COR-L47 (cell line): ENCODE data around the gene CEBPA.
A peak's percentile ranks its signal among the peaks of the same experiment; 100 is the strongest.

Experiments
- DNase-seq: peaks from one replicate; lab custom pipeline; 2025; lab: John Stamatoyannopoulos, UW

Gene CEBPA

GRCh38 chr19:33302175-33302973, at the start of gene CEBPA:
TSS of gene CEBPA (minus strand) at chr19:33302534. CDS start at chr19:33302414, 120 bp downstream.
- peak; percentile 58 for DNase-seq

DNA sequence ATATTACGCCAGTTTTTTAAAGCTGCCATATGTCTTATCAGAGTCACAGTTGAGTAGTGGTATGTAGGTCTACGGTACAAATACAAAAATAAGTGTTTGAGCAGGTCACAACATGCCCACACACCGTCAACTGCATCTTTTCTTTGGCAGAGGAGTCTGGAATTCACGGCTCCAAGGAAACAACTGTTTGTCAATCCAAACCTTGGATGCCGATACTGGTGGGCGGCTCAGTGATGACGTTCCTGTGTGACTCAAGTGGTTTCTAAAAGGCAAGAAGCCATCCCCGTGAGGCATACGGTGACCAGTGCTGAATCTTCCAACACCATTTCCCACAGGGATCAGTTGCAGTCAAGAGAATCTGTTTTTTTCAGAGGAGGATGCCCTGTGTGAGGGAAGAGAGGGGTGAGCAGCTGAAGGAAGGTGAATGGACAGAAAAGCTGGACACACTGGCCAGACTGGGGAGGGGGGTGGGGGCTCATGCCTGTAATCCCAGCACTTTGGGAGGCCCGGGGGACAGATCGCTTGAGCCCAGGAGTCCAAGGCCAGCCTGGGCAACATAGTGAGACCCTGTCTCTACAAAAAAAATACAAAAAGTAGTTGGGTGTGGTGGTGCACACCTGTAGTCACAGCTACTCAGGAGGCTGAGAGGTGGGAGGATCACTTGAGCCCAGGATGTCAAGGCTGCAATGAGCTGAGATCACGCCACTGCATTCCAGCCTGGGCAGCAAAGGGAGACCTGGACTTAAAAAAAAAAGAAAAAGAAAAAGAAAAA, 48.4 kb upstream of the CEBPA start:
- DNase-seq: no peak

DNA sequence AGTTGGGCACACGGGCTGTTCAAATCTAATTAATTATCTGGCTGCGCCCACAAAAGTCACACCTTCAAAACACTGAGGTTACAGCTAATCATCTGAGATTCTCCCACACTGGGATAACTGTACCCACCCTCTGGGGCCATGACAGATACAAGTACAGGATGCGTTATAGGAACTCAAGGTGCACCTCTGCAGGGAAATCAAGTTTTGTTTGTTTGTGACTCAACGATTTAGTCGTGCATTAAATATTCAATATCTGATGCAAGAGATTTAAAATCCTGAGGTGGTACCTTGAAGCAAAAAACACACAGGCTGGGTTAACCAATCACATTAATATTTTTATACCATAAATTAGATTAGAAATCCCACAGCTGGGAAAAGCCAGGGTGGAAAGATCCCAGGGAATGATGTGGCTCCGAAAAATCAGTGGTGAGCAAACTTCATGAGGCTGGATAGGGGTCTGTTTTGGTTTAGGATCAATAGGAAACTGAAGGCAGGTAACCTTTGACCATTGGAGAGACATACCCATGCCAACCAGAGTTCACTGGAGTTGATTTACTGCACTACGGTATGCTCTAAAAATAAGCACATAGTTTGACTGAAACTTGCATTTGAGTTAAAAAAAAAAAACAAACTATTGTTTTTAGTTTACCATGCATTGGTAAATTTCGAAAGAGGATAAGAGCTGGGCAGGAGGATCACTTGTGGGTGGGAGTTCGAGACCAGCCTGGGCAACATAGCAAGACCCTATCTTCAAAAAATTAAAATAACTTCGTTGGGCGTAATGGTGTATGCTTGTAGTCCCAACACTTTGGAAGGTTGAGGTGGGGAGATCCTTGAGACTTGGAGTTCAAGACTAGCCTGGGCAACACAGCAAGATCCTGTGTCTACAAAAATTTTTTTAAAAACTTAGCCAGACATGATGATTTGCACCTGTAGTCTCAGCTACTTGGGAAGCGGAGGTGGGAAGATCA, 47.3 kb upstream of the CEBPA start:
- no peak for DNase-seq

- DNase-seq: no peak
Observed at GRCh38 chr19:33348301-33349010, 46.1 kb upstream of the CEBPA start.

DNA sequence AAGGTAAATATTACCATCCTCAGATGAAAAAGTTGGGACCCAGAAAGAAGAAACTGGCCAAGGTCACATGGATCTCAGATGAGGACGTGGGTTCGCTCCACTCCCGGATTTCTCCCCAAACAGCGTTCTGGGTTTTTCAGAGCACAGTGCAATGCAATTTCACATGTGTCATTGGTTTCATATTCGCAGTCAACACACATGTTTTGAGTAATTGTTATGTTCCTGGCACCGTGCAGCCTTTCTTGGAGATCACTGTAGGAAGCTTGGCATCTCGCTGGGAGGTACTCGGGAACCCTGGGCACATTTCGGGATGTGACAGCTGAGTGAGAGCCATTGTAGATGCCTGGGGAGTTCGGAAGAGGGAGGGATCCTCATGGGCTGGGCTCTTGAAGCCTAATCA, 45.0 kb upstream of the CEBPA start:
- DNase-seq: no peak

DNA sequence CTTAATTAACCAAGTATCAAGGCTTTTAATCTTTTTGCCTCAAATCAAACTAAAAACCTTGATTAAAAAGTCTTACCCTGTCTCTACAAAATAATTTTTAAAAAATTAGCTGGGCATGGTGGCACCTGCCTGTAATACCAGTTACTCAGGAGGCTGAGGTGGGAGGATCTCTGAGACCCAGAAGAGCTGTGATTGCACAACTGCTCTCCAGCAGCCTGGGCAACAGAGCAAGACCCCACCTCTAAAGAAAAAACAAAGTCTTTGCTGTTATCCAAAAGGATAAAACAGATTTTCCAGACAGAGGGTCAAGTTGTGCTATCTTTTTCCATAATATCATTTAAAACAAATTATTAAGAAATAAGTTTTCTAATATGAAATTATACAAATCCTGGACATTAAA, 44.3 kb upstream of the CEBPA start:
- no peak for DNase-seq

GRCh38 chr19:33345163-33345562, 42.8 kb upstream of the CEBPA start:
- no peak for DNase-seq

- no peak for DNase-seq
Observed at GRCh38 chr19:33344573-33344925, 42.2 kb upstream of the CEBPA start.

DNA sequence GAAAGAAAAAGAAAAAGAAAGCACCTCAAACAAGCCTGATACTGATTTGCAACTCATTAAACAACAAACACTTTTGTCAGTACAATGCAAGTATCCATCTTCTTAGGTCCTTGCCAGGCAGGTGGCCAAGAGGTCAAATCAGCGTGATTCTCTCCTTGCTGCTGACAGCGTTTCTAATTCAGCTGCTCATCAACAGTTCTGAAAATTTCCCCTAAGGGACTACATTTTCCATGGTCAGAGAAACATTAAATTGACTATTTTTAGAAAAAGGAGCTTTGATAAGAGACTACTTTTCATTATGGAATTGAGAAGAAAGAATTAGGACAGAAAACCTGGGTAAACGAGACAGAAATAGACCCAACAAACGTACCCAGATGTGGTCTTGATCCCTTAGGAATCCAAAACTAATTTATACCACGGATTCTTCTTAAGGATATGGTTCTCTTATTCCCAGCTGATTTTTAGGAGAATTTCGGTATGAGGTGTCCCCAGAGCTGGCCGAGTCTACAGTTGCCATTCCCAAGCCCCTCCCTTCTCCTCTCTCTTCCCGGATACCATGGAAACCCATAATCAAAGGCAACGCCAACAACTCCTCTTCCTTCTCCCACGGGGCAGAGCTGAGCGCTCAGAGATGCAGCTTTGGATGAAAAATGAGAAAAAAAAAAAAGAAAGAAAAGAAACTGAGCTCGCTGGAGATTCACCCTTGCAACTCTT, 41.7 kb upstream of the CEBPA start:
- DNase-seq: no peak

- DNase-seq: no peak
Observed at GRCh38 chr19:33343301-33343700, 41.0 kb upstream of the CEBPA start.

- DNase-seq: no peak
Observed at GRCh38 chr19:33340991-33341390, 38.7 kb upstream of the CEBPA start.

- DNase-seq: no peak
Observed at GRCh38 chr19:33339016-33339984, 37.0 kb upstream of the CEBPA start.

GRCh38 chr19:33335446-33335845, 33.1 kb upstream of the CEBPA start:
- no peak for DNase-seq

- no peak for DNase-seq
Observed at GRCh38 chr19:33334271-33334670, 31.9 kb upstream of the CEBPA start.

DNA sequence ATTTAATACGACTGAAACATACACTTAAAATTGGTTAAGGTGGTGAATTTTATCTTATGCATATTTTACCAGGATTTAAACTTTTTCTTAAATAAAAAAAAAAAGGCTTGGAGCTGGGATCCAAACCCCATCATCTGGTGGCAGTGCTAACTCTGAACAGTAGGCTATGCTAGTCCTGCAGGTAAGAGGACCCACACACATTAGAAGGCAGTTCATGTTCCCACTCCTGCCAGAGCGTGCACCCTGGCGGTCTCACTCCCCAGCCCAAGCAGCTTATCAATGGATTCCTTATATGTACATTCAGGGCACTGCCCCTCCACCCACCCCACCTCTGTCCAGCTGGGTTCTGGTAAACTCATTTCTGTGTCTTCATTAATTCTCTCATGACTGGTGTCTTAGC, 31.3 kb upstream of the CEBPA start:
- no peak for DNase-seq

DNA sequence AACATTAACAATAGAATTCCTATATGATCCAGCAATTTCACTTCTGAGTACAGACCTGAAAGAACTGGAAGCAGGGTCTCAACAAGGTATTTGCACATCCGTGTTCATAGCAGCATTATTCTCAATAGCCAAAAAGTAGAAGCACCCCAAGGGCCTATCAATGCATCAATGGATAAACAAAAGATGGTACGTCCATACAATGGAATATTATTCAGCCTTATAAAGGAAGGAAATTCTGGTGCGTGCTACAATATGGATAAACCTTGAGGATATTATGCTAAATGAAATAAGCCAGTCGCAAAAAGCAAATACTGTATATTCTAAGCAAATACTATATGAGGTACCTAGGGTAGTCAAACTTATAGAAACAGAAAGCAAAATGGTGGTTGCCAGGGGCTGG, 30.8 kb upstream of the CEBPA start:
- no peak for DNase-seq

DNA sequence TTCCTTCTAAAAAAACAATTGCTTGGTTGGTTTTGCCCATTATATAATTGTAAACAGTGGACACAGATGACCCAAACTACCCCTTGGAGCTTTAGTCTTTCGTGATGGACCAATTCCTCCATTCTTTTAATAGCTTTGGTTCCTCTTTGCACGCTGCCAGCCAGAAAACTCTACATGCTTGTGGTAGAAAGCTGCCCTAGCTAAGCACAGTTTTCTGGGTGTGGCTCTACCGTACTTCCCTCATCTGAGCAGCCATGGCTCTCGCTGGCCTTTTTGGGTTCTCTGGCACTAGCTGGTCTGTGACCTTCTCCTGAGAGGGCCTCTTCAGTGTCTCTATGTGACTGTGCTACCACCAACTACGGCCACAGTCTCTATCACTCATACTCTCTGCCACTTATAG, 29.9 kb upstream of the CEBPA start:
- DNase-seq: no peak

- DNase-seq: no peak
Observed at GRCh38 chr19:33329736-33330135, 27.4 kb upstream of the CEBPA start.

DNA sequence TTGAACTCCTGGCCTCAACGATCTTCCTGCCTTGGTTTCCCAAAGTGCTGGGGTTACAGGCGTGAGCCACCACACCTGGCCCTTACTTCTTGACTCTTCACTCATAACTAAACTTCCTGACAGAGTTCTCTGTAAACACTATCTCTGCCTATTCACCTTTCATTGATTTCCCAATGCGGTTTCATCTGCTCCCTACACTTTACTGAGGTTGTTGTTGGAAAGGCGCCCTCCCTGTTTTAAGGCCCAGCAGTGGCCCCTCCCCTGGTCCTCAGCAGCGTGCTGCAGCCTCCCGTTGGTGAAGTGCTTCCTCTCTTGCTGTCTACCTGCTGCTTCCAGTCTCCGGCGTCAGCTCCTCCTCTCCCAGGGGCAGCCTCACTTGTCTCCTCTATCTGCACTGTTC, 26.7 kb upstream of the CEBPA start:
- no peak for DNase-seq

GRCh38 chr19:33325920-33326319, 23.6 kb upstream of the CEBPA start:
- DNase-seq: no peak
